ENCODE measurements around the gene AGAP1.

AGAP1 gene

GRCh38 chr2:236015171-236015570 is 521.3 kb downstream of the AGAP1 start:
- TF ChIP-seq CTCF (conservative IDR thresholded peaks at IDR 0.05) = no peak
- no peak overlapping the region for H3K27ac ChIP-seq

GRCh38 chr2:236016496-236016895 is 522.7 kb downstream of the AGAP1 start:
- no peak for TF ChIP-seq CTCF (conservative IDR thresholded peaks at IDR 0.05)
- H3K27ac ChIP-seq = no peak overlapping the region

- no peak overlapping the region for H3K27ac ChIP-seq
- TF ChIP-seq CTCF (conservative IDR thresholded peaks at IDR 0.05) = no peak
Observed at GRCh38 chr2:236017446-236017845, 523.6 kb downstream of the AGAP1 start.

- H3K27ac ChIP-seq = no peak overlapping the region
- TF ChIP-seq CTCF (conservative IDR thresholded peaks at IDR 0.05) = no peak
Observed at GRCh38 chr2:236019434-236019833, 525.6 kb downstream of the AGAP1 start.

- no peak for TF ChIP-seq CTCF (conservative IDR thresholded peaks at IDR 0.05)
Observed at GRCh38 chr2:236021499-236022057, 527.7 kb downstream of the AGAP1 start.

GRCh38 chr2:236022128-236022527 is 528.3 kb downstream of the AGAP1 start:
- H3K27ac ChIP-seq = no peak overlapping the region
- TF ChIP-seq CTCF (conservative IDR thresholded peaks at IDR 0.05) = no peak

More at GRCh38 chr2:236021499-236022057, 527.7 kb downstream of the AGAP1 start:
- no peak overlapping the region for H3K27ac ChIP-seq

- no peak for TF ChIP-seq CTCF (conservative IDR thresholded peaks at IDR 0.05)
- H3K27ac ChIP-seq = no peak overlapping the region
Observed at GRCh38 chr2:236025892-236026291, 532.0 kb downstream of the AGAP1 start.

All from VCaP (cell line).